T-helper 1 cell treated with Interleukin-12 subunit alpha and Interleukin-12 subunit beta and Interleukin-4 antibody, amounts not matched to agents 30 μg/mL and 1 μg/mL, for 36 hours (primary cell): ENCODE results near the gene LARP1.
"Not testable (repeated sequence)": the region's sequence is repeated elsewhere in the genome, so short reads cannot be mapped to it uniquely, and the experiment has no call there.

ENCODE experiments used
- H3K27ac Mint-ChIP-seq: one replicate; pipeline ENCODE4 v1.8.0; 2021; ENCODE audit warnings: mild to moderate bottlenecking, mixed read lengths
- H3K27me3 Mint-ChIP-seq: one replicate; pipeline ENCODE4 v1.8.0; 2021; ENCODE audit warnings: low read depth, mixed read lengths
- H3K36me3 Mint-ChIP-seq: one replicate; pipeline ENCODE4 v1.8.0; 2021; ENCODE audit warnings: low read depth, mixed read lengths
- H3K4me1 Mint-ChIP-seq: one replicate; pipeline ENCODE4 v1.8.0; 2021; ENCODE audit warnings: low read depth, mixed read lengths
- H3K4me3 Mint-ChIP-seq: one replicate; pipeline ENCODE4 v1.8.0; 2021; ENCODE audit warnings: mild to moderate bottlenecking, moderate library complexity, mixed read lengths
- H3K9me3 Mint-ChIP-seq: one replicate; pipeline ENCODE4 v1.8.0; 2021; ENCODE audit warnings: mixed read lengths

Gene LARP1

GRCh38 chr5:154811653-154812465, 56.7 kb downstream of the LARP1 start:
- Mint-ChIP-seq H3K36me3 (peaks cover 54% of the 10 kb centered on the region), H3K4me1 (peaks cover 20% of the 10 kb centered on the region), H3K9me3 (no peaks in the 10 kb centered on the region), H3K27ac (no peak overlapping the region), H3K4me3 (no peak overlapping the region), H3K27me3 (no peaks in the 10 kb centered on the region)

GRCh38 chr5:154813158-154813557, 58.0 kb downstream of the LARP1 start:
- no peaks in the 10 kb centered on the region for H3K9me3 Mint-ChIP-seq
- no peak overlapping the region for H3K27ac Mint-ChIP-seq
- H3K4me3 Mint-ChIP-seq, result no peak overlapping the region
- H3K4me1 Mint-ChIP-seq, result peaks cover 24% of the 10 kb centered on the region
- H3K36me3 Mint-ChIP-seq, result peaks cover 53% of the 10 kb centered on the region
- no peaks in the 10 kb centered on the region for H3K27me3 Mint-ChIP-seq

- Mint-ChIP-seq H3K4me1 (peaks cover 27% of the 10 kb centered on the region), H3K27ac (peak overlapping the region; percentile 63), H3K9me3 (no peaks in the 10 kb centered on the region), H3K36me3 (peaks cover 50% of the 10 kb centered on the region), H3K4me3 (no peak overlapping the region), H3K27me3 (no peaks in the 10 kb centered on the region)
These were observed 58.6 kb downstream of the LARP1 start for GRCh38 chr5:154813736-154814135.

GRCh38 chr5:154815025-154815424, 59.8 kb downstream of the LARP1 start:
- H3K4me1 Mint-ChIP-seq, result peaks cover 36% of the 10 kb centered on the region
- H3K27ac Mint-ChIP-seq, result peak overlapping the region; percentile 47
- H3K27me3 Mint-ChIP-seq, result no peaks in the 10 kb centered on the region
- no peak overlapping the region for H3K4me3 Mint-ChIP-seq
- H3K36me3 Mint-ChIP-seq, result peaks cover 53% of the 10 kb centered on the region
- no peaks in the 10 kb centered on the region for H3K9me3 Mint-ChIP-seq

- H3K27ac Mint-ChIP-seq, result peak overlapping the region; percentile 76
- peaks cover 38% of the 10 kb centered on the region for H3K4me1 Mint-ChIP-seq
- no peaks in the 10 kb centered on the region for H3K9me3 Mint-ChIP-seq
- H3K27me3 Mint-ChIP-seq, result no peaks in the 10 kb centered on the region
- H3K36me3 Mint-ChIP-seq, result peaks cover 54% of the 10 kb centered on the region
- no peak overlapping the region for H3K4me3 Mint-ChIP-seq
These were observed 60.6 kb downstream of the LARP1 start for GRCh38 chr5:154815684-154816247.

GRCh38 chr5:154816891-154817492, 61.8 kb downstream of the LARP1 start:
- Mint-ChIP-seq H3K36me3 (peaks cover 54% of the 10 kb centered on the region), H3K9me3 (no peaks in the 10 kb centered on the region), H3K27ac (peak overlapping the region; percentile 76), H3K4me1 (peaks cover 40% of the 10 kb centered on the region), H3K27me3 (no peaks in the 10 kb centered on the region), H3K4me3 (no peak overlapping the region)

- H3K36me3 Mint-ChIP-seq, result peaks cover 54% of the 10 kb centered on the region
- H3K9me3 Mint-ChIP-seq, result no peaks in the 10 kb centered on the region
- H3K27ac Mint-ChIP-seq, result no peak overlapping the region
- H3K27me3 Mint-ChIP-seq, result no peaks in the 10 kb centered on the region
- H3K4me1 Mint-ChIP-seq, result peaks cover 36% of the 10 kb centered on the region
- H3K4me3 Mint-ChIP-seq, result no peak overlapping the region
These were observed 62.6 kb downstream of the LARP1 start for GRCh38 chr5:154817815-154818214.

- Mint-ChIP-seq H3K9me3 (no peaks in the 10 kb centered on the region), H3K27me3 (no peaks in the 10 kb centered on the region), H3K36me3 (peaks cover 50% of the 10 kb centered on the region), H3K4me1 (peaks cover 31% of the 10 kb centered on the region), H3K27ac (peak overlapping the region; percentile 18), H3K4me3 (no peak overlapping the region)
These were observed 63.4 kb downstream of the LARP1 start for GRCh38 chr5:154818471-154819116.

GRCh38 chr5:154819546-154819945, 64.4 kb downstream of the LARP1 start:
- Mint-ChIP-seq H3K27me3 (no peaks in the 10 kb centered on the region), H3K4me3 (no peak overlapping the region), H3K27ac (peak overlapping the region; percentile 18), H3K4me1 (peaks cover 28% of the 10 kb centered on the region), H3K36me3 (peaks cover 46% of the 10 kb centered on the region), H3K9me3 (no peaks in the 10 kb centered on the region)

- Mint-ChIP-seq H3K9me3 (no peaks in the 10 kb centered on the region), H3K4me3 (no peak overlapping the region), H3K27me3 (no peaks in the 10 kb centered on the region), H3K4me1 (peaks cover 28% of the 10 kb centered on the region), H3K27ac (no peak overlapping the region), H3K36me3 (peaks cover 38% of the 10 kb centered on the region)
These were observed 65.2 kb downstream of the LARP1 start for GRCh38 chr5:154820383-154820782.

- Mint-ChIP-seq H3K36me3 (peaks cover 28% of the 10 kb centered on the region), H3K4me1 (peaks cover 34% of the 10 kb centered on the region)
- H3K27ac Mint-ChIP-seq, H3K4me3 Mint-ChIP-seq, H3K9me3 Mint-ChIP-seq, H3K27me3 Mint-ChIP-seq: not testable (repeated sequence)
These were observed 67.7 kb downstream of the LARP1 start for GRCh38 chr5:154822896-154823295.

GRCh38 chr5:154823605-154824004, 68.4 kb downstream of the LARP1 start:
- Mint-ChIP-seq H3K36me3 (peaks cover 29% of the 10 kb centered on the region), H3K4me1 (peaks cover 35% of the 10 kb centered on the region), H3K27me3 (no peaks in the 10 kb centered on the region), H3K27ac (no peak overlapping the region), H3K9me3 (no peaks in the 10 kb centered on the region), H3K4me3 (no peak overlapping the region)

GRCh38 chr5:154824070-154824469, 68.9 kb downstream of the LARP1 start:
- Mint-ChIP-seq H3K27ac (no peak overlapping the region), H3K36me3 (peaks cover 25% of the 10 kb centered on the region), H3K27me3 (no peaks in the 10 kb centered on the region), H3K4me1 (peaks cover 33% of the 10 kb centered on the region), H3K4me3 (no peak overlapping the region), H3K9me3 (no peaks in the 10 kb centered on the region)

GRCh38 chr5:154829181-154829588, 74.0 kb downstream of the LARP1 start:
- no peaks in the 10 kb centered on the region for H3K27me3 Mint-ChIP-seq
- H3K4me1 Mint-ChIP-seq, result peaks cover 39% of the 10 kb centered on the region
- H3K27ac Mint-ChIP-seq, result peak overlapping the region; percentile 78
- no peak overlapping the region for H3K4me3 Mint-ChIP-seq
- H3K36me3 Mint-ChIP-seq, result peaks cover 17% of the 10 kb centered on the region
- H3K9me3 Mint-ChIP-seq, result no peaks in the 10 kb centered on the region
